Naive thymus-derived CD8-positive, alpha-beta T cell (primary cell): ENCODE results near the gene LSAMP. TPM values are rescaled to one million over a fixed set of nuclear protein-coding genes. Genes with fewer than 3 reads are reported as not detected.

Experiments used
- ATAC-seq, 2 donors: fragments of 150-1000 bp; cut with Tn5 transposase in 1 of 2; sonication (Bioruptor Pico), chemical (Tn5 transposase) in 1 of 2; 1 replicate in 1 of 2; 2 replicates in 1 of 2; pipeline ENCODE4 v1.10.0; 2021; ENCODE audit warnings: mild to moderate bottlenecking in 2 of 2, moderate library complexity in 2 of 2
- POLR2A ChIA-PET: fragments of 350-600 bp; sonication (Branson Sonifier 250); formaldehyde crosslinking; loops from one replicate; lab custom pipeline; 2021; ENCODE audit warnings: antibody characterized with exemption; lab: Charles Lee
- DNase-seq, 10 donors: peaks; one replicate each; pipeline versions ENCODE4 v3.0.0 to v3.0.0-alpha.2; 2020 to 2022
- H3K27ac Mint-ChIP-seq, 10 donors: one replicate each; pipeline ENCODE4 v1.8.0; 2020 to 2022; ENCODE audit warnings: mild to moderate bottlenecking in 10 of 10, mixed read lengths in 10 of 10, moderate library complexity in 4 of 10, inconsistent platforms in 1 of 10
- H3K27me3 Mint-ChIP-seq, 5 donors: one replicate each; pipeline ENCODE4 v1.8.0; 2021 to 2022; ENCODE audit warnings: mixed read lengths in 5 of 5
- H3K36me3 Mint-ChIP-seq, 3 donors: one replicate each; pipeline ENCODE4 v1.8.0; 2020 to 2022; ENCODE audit warnings: mixed read lengths in 3 of 3, mild to moderate bottlenecking in 2 of 3, inconsistent platforms in 1 of 3
- H3K4me1 Mint-ChIP-seq, 4 donors: one replicate each; pipeline ENCODE4 v1.8.0; 2021 to 2022; ENCODE audit warnings: mixed read lengths in 4 of 4
- H3K4me3 Mint-ChIP-seq, 10 donors: one replicate each; pipeline ENCODE4 v1.8.0; 2020 to 2022; ENCODE audit warnings: mild to moderate bottlenecking in 10 of 10, mixed read lengths in 10 of 10, moderate library complexity in 6 of 10, inconsistent platforms in 1 of 10
- H3K9me3 Mint-ChIP-seq, 9 donors: one replicate each; pipeline ENCODE4 v1.8.0; 2020 to 2022; ENCODE audit warnings: mixed read lengths in 9 of 9, mild to moderate bottlenecking in 3 of 9, inconsistent platforms in 1 of 9, moderate library complexity in 1 of 9
- polyA plus RNA-seq, 3 donors: library from polyadenylated mRNA; unstranded; fragments of 300-500 nt; fragmentation: Illumina TruSeq; gene quantifications; one replicate each; pipeline ENCODE4 v1.2.3, GENCODE V29; 2021
- total RNA-seq, 8 experiments: library from RNA in 2 of 8; stranded (reverse) in 2 of 8; gene quantifications; one replicate each; pipeline ENCODE4 v1.2.3 and lab custom pipeline; 2021 to 2026

Gene LSAMP
- total and polyA plus RNA-seq, 5 experiments from 2014 or later, result not detected

DNA sequence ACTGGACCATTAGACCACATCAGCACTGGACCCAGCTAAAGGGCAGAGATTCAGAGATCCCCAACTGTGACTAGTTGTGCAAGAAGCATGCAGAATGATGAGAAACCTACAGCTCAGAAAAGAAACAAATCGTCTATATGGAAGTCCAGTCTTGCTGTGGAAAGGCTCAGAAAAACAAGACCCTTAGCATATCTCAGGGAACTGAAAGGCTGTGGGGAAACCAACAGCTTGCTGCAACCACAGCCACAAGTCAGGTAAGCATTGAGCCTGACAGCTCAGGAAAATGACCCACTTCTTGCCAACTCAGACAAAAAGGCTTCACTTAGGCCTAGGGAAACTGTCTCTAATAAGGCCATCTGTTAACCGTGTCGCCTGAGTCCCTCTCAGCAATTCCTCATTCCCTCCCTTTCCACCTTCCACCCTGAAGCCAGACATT is 145.6 kb downstream of the LSAMP start:
- H3K4me1 Mint-ChIP-seq, result no peaks in the 10 kb centered on the region
- peaks cover 0 to 5% (median 2%) of the 10 kb centered on the region in 9 donors for H3K9me3 Mint-ChIP-seq
- no peaks in the 10 kb centered on the region for H3K36me3 Mint-ChIP-seq
- no peak overlapping the region for H3K27ac Mint-ChIP-seq
- ATAC-seq (no peak), DNase-seq (no peak)
- H3K27me3 Mint-ChIP-seq, result no peaks in the 10 kb centered on the region
- no peak overlapping the region for H3K4me3 Mint-ChIP-seq
- POLR2A ChIA-PET, result no interaction called here

DNA sequence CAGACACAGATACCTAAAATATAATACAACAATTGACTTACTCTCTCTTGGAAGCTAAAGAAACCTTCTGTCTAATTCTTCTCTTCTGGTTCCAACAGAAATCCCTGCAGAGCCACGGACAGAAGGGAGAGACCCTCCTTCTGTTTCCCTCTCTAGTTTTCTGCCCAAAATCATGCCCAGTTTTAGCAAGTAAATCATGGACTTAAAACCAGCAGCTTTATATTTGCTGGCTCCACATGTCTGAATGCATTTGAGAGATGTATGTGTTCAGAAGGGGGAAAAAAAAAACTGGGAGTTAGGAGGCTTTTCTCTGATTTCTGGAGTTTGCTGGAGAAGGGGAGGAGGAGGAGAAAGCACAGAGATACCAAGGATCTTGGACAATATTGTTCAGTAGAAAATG is 147.1 kb downstream of the LSAMP start:
- Mint-ChIP-seq H3K4me1 (no peaks in the 10 kb centered on the region), H3K9me3 (peaks cover 0 to 5% (median 2%) of the 10 kb centered on the region in 9 donors), H3K36me3 (no peaks in the 10 kb centered on the region), H3K4me3 (no peak overlapping the region), H3K27me3 (no peaks in the 10 kb centered on the region), H3K27ac (no peak overlapping the region)
- POLR2A ChIA-PET, result no interaction called here
- no peak for ATAC-seq
- DNase-seq, result no peak

DNA sequence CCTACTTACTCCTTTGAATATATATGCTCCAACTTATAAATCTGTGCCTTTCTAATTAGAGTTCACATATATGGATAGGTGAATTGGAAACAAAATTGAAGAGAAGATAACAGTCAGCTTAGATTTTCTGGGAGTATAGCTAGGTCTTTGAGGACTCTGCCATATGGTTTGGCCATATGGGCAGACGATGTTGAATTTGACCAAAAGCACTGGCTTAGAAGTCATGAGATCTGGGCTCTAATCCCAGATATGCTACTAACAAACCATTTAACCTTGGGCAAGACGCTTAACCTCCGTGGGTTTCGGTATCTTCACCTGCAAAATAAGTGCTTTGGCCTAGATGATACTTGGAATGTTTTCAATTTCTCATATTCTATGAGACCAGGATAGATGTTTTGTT is 154.1 kb downstream of the LSAMP start:
- Mint-ChIP-seq H3K9me3 (peaks cover 0 to 6% (median 0%) of the 10 kb centered on the region in 9 donors), H3K4me3 (no peak overlapping the region), H3K4me1 (no peaks in the 10 kb centered on the region), H3K27ac (no peak overlapping the region), H3K27me3 (no peaks in the 10 kb centered on the region), H3K36me3 (no peaks in the 10 kb centered on the region)
- POLR2A ChIA-PET, result no interaction called here
- no peak for DNase-seq
- ATAC-seq, result no peak

DNA sequence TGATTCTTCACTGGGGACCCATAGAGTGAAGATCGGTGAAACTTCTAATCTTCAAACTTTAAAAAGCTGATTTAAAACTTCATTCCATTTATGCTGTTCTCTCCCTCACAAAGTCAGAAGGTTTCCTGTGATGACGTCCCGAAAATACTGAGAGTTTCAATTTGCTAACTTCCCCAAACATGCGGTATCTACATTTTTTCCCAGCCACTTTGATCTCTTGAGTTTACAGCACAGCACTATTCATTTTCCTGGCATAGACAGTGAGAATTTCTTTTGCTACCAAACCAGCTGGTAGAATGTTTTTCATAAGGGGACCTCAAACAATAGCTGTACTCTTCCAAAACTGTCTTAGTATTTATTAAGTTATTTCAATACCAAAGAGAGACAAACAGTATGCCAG is 156.8 kb downstream of the LSAMP start:
- Mint-ChIP-seq H3K27me3 (no peaks in the 10 kb centered on the region), H3K36me3 (no peaks in the 10 kb centered on the region), H3K9me3 (peaks cover 0 to 6% (median 1%) of the 10 kb centered on the region in 9 donors), H3K4me3 (no peak overlapping the region), H3K27ac (no peak overlapping the region), H3K4me1 (no peaks in the 10 kb centered on the region)
- POLR2A ChIA-PET, result no interaction called here
- ATAC-seq (no peak), DNase-seq (no peak)

DNA sequence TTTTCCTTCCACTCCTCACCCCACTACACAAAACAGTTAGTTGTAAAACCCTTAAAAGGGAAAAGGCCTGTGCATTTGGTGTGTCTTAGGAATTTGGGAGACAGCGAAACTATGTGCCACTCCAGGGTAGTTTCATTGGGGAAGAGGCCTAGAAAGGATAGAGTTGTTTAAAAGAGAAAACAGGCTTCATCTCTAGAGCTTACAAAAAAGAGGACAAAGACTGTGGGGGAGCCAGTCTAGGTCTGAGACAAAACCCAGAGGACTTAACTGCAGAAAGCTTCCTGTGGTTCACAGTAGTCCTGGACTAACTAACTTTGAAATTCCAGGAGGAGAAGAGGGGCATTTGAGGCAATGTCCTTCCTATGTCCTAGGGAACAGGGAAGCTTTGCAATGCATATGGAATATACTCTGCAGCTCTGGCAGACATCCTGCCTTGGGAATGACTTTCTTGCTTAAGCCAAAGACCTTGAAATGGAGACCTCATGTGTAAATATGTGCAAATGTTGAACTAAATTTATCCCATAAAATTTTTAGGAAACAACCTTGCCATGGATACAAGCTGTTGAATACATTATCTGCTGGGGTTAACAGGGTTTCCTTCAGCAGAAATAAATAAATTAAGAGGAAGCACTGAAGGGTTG is 159.4 kb downstream of the LSAMP start:
- Mint-ChIP-seq H3K27me3 (no peaks in the 10 kb centered on the region), H3K27ac (no peak overlapping the region), H3K36me3 (no peaks in the 10 kb centered on the region), H3K4me3 (no peak overlapping the region), H3K9me3 (peaks cover 0 to 9% (median 2%) of the 10 kb centered on the region in 9 donors), H3K4me1 (no peaks in the 10 kb centered on the region)
- POLR2A ChIA-PET, result no interaction called here
- DNase-seq, result no peak
- no peak for ATAC-seq

DNA sequence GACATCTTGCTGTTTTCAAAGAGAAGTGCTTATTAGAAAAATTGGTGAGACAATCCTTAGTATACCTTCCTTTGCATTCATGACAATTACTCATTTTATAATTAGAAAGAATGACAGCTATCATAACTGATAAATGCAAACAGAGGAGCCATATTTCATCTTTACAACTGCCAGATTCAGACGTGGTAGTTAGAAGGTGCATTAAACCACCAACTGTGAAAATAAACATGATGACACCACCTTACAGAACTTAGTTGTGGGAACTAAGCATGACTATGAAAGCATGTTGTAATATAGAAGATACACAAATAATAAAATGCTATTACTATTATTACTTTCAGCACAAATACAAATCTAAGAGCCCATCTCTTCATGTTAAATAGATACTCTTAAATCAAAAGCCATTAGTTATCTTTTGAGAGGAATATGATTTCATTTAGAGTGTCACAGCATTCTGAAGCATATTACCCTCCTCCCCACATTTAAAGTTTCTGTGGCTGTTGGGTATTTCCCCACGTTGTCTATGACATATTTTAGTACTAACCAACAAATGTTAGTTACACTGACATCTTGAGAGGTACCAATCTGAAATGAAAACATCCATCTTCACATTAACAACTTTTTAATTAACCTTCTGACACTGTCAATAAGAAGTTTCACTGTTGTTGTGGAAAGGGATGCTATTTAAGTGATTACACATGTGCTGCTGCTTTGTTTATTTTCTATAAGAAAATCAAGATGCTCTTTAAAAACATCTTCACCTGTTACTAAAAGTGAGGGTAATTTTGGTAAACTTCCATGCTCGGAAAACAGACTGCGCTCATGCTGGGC is 163.8 kb downstream of the LSAMP start:
- Mint-ChIP-seq H3K36me3 (no peaks in the 10 kb centered on the region), H3K4me1 (no peaks in the 10 kb centered on the region), H3K27ac (no peak overlapping the region), H3K27me3 (no peaks in the 10 kb centered on the region), H3K4me3 (no peak overlapping the region), H3K9me3 (peaks cover 0 to 9% (median 0%) of the 10 kb centered on the region in 9 donors)
- POLR2A ChIA-PET, result no interaction called here
- ATAC-seq, result no peak
- DNase-seq, result no peak

DNA sequence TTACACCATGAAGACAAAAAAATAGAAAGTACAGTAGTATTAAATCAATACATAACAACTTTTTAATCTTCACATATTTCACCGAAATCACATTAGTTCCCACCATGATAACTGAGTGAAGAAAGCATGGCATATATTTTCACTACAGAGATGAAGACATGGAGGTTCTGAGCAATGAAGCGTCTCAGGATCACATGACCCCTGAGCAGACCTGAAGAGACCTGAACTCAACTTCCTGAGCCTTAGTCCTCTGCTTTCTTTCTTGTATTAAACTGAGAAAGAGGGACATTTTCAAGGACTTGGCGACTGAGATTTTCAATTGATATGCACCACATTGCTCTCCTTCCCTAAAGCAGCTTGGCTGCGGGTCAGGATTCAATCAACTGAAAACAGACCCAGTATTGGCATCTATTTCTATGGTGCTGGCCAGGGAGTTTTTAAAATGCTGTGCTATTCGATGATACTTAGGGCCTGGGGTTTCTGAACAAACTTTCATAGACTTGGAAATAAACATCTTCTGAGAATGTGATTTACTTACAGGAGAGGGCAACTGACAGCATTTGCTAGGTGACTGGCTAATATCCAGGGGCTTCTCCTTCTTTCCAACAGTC is 165.1 kb downstream of the LSAMP start:
- Mint-ChIP-seq H3K36me3 (no peaks in the 10 kb centered on the region), H3K27ac (no peak overlapping the region), H3K4me1 (no peaks in the 10 kb centered on the region), H3K27me3 (no peaks in the 10 kb centered on the region), H3K9me3 (peaks cover 0 to 9% (median 0%) of the 10 kb centered on the region in 9 donors), H3K4me3 (no peak overlapping the region)
- ATAC-seq (no peak), DNase-seq (no peak)
- POLR2A ChIA-PET, result no interaction called here

DNA sequence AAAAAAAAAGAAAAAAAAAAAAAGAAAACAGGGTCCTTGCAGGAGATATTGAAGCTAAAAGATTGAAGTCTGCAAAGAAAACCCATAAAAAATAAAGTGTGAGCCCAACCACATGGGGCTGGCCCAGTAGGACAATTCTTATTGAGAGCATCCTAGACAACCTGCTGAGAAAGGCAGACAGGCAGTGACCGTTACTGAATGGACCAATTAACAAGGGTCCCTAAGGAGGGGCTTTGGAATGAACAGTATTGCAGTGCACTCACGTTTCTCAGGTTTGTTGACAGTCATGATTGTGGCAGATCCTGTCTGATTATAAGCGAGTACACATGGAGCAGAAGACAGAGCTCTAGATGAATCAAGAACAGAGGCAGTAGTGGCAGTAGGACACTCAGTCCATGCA is 168.6 kb downstream of the LSAMP start:
- Mint-ChIP-seq H3K27ac (no peak overlapping the region), H3K36me3 (no peaks in the 10 kb centered on the region), H3K4me1 (no peaks in the 10 kb centered on the region), H3K4me3 (no peak overlapping the region), H3K27me3 (no peaks in the 10 kb centered on the region), H3K9me3 (peaks cover 0 to 3% (median 0%) of the 10 kb centered on the region in 9 donors)
- POLR2A ChIA-PET, result no interaction called here
- DNase-seq (no peak), ATAC-seq (no peak)

DNA sequence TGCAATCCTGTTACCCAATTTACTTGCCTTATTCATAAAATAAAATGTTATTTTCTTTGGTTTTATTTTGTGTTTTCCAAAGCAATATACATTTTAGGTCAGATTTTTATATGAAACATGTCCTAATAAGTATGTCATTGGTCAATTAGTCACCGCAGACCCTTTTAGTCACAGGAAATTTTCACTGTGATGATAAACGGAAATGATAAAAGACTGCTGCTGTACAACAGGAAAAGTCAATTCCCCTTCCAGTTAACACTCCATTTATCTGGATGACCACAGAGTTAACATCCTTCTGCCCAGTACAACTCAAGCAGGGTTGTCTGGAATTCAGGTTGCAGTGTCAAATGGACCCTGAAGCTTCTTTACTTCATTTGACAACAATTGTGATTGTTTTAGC is 175.2 kb downstream of the LSAMP start:
- Mint-ChIP-seq H3K4me1 (no peaks in the 10 kb centered on the region), H3K27ac (no peak overlapping the region), H3K9me3 (peaks cover 0 to 4% (median 0%) of the 10 kb centered on the region in 9 donors), H3K36me3 (no peaks in the 10 kb centered on the region), H3K4me3 (no peak overlapping the region), H3K27me3 (no peaks in the 10 kb centered on the region)
- no peak for ATAC-seq
- POLR2A ChIA-PET, result no interaction called here
- DNase-seq, result no peak

DNA sequence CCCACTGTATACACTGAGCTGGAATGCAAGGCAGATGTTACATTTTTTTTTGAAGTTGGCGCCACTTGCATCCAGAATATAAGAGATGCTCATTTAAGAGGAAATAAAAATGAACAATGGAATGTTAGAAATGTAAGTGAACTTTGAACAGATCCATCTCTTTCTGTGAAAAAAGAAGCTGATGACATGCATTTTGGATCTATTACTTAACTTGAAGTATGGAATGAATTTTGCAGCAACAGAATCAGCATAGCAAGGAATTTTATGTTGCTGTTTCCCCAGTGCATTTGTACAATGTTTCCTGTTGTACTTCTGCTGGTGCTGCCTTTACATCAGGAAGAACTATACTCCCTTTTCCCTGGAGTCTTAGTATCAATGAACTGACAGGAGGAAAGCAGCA is 178.2 kb downstream of the LSAMP start:
- no peak for ATAC-seq
- H3K4me1 Mint-ChIP-seq, result no peaks in the 10 kb centered on the region
- DNase-seq, result no peak
- H3K36me3 Mint-ChIP-seq, result no peaks in the 10 kb centered on the region
- peaks cover 0 to 8% (median 2%) of the 10 kb centered on the region in 9 donors for H3K9me3 Mint-ChIP-seq
- POLR2A ChIA-PET, result no interaction called here
- no peak overlapping the region for H3K4me3 Mint-ChIP-seq
- peaks cover 0 to 2% (median 0%) of the 10 kb centered on the region in 5 donors for H3K27me3 Mint-ChIP-seq
- no peak overlapping the region for H3K27ac Mint-ChIP-seq

DNA sequence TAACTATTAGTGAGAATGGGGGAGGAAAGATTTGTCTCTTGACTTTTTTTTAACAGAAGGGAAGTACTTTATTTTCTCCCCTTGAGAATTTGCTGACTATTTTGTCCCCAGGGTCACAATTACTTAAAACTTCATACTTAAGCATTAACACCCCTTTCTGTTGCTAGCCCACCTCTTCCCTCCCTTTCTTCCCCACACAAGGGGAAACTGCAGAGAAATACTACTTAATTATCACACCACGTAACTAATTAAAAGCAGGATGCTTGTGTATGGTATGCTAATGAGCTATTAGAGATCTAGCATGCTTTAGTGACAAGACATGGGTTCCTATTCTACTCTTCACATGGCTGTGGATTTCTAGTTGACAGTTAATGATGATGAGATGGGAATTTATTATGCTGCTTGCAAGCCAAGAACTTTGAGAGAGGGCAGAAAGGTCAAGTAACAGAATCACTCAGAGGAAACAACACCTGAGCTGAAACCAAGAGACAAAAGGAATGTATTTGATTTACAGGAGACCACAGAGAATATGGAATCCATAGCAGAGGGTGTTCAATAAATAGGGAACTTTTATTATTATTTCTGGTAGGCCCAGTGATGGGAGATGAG is 179.2 kb downstream of the LSAMP start:
- POLR2A ChIA-PET, result no interaction called here
- no peak overlapping the region for H3K4me3 Mint-ChIP-seq
- no peak for DNase-seq
- H3K27me3 Mint-ChIP-seq, result peaks cover 0 to 2% (median 0%) of the 10 kb centered on the region in 5 donors
- no peak overlapping the region for H3K27ac Mint-ChIP-seq
- no peaks in the 10 kb centered on the region for H3K36me3 Mint-ChIP-seq
- H3K9me3 Mint-ChIP-seq, result peaks cover 0 to 8% (median 2%) of the 10 kb centered on the region in 9 donors
- no peak for ATAC-seq
- H3K4me1 Mint-ChIP-seq, result no peaks in the 10 kb centered on the region

DNA sequence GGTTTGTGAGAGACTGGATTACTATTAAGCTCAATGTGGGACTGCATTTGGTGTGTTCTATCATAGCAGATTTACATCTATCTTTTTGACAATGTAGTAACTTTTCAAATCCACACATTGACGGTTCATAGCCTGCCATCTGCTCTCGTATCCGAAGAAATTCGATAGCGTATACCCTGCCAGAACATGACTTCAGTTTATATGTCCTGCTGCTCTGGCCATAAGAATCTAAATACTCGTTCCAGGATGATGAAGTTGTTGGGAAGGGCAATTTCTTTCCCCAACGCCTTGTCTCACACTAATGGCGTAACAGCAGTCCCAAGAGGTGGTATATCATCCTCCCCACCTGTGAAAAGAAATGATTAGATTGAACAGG is 180.0 kb downstream of the LSAMP start:
- no peak overlapping the region for H3K4me3 Mint-ChIP-seq
- H3K36me3 Mint-ChIP-seq, result no peaks in the 10 kb centered on the region
- peaks cover 0 to 2% (median 0%) of the 10 kb centered on the region in 5 donors for H3K27me3 Mint-ChIP-seq
- peaks cover 0 to 8% (median 2%) of the 10 kb centered on the region in 9 donors for H3K9me3 Mint-ChIP-seq
- no peak overlapping the region for H3K27ac Mint-ChIP-seq
- H3K4me1 Mint-ChIP-seq, result no peaks in the 10 kb centered on the region
- ATAC-seq (no peak), DNase-seq (no peak)
- POLR2A ChIA-PET, result no interaction called here
